HG03196 (cell line): Measurements from ENCODE around the gene BEGAIN.

Source experiments
- ATAC-seq: cut with Tn5 transposase; IDR thresholded peaks from one replicate; pipeline ENCODE4 v1.9.1; 2021; ENCODE audit not compliant: unreplicated experiment

Gene BEGAIN

DNA sequence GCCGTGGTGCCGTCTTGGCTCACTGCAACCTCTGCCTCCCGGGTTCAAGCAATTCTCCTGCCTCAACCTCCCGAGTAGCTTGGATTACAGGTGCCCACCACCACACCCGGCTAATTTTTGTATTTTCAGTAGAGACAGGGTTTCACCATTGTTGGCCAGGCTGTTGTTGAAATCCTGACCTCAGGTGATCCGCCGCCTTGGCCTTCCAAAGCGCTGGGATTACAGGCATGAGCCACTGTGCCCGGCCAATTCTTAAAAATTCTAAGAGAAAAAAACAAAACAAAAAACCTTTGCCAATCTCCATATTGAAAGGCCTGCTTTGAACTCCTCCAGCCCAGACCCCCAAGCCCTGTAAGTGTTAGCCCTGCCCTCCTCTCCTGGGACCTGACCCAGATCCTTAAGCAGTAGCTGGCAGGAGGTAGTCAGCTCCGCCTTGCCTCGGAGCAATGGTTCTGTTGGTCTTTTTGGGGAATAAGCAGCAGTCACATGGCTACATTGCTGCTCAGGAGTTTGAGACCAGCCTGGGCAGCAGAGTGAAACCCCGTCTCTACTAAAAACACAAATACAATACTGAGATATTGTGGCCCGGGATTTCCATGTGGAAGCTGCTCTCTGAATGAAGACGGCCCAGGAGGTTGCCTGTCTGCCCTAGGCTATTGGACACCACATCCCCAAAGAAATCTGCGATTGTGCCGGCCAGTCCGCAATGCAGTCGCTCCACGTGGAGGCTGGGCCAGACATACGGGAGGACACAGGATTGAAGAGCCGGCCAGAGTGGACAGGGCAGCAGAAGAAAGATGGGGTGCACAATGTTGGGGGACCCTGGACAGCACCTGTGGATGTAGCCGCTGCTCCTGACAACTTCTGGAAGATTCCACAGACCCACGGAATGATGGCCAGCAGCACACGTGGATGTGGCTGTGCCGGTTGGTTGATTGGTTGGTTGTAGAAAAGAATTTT is 28.8 kb upstream of the BEGAIN start:
- no peak for ATAC-seq

DNA sequence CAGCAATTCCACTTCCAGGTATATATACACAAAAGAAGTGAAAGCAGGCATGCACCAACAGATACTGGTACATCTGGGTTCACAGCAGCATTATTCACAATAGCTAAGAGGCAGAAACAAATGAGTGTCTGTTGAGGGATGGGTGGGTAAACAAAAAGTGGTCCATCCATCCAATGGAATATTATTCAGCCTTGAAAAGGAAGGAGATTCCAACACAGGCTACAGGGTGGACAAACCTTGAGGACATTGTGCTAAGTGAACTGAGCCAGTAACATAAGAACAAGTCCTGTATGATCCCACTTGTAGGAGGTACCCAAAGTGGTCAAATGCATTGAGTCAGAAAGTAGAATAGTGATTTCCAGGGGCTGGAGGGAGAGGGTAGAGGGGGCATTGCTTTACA is 27.6 kb upstream of the BEGAIN start:
- no peak for ATAC-seq

DNA sequence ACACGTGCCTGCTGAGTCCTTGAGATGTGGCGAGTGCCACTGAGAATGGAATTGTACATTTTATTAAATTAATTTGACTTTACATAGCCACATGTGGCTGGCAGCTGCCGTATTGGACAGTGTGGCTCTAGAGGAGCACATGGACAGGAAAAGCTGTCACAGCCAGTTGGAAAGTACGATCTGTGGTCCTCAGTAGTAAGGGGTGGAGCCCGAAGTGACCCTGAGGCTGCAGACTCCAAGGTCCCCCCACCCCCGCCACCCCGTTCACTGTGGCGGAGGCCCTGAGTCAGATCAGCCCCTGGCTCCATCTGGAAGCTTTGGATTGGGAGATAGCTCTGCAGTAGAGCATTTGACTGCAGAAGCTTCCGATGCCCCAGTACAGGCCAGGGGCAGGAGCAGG is 25.8 kb upstream of the BEGAIN start:
- no peak for ATAC-seq

DNA sequence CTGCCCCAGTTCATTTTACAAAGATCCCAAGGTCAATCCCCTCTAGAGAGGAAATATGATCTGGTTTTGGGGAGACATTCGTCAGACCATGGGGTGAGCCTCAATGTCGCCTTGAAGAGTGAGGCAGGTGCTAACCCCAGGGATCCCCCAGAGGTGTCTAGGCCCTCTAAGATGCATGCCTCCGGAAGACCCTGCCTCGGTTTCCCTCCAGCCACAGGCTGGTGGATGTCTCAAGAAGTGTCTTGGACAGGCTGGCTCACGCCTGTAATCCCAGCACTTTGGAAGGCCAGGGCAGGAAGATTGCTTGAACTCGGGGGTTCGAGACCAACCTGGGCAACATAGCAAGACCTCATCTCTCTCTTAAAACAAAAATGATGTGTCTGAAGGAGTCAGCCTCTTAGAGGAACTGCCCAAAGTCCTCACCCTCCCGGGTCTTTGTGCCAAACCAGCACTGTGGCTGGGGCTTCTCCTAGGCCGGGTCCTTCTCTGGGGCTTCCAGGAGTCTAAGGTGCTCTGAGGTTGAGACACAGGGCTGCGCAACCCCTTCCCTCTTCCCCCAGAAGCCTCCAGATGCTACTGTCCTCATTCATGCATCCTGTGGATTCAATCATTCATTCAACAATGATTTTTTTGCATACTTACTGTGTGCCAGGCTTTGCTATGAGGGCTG is 24.7 kb upstream of the BEGAIN start:
- no peak for ATAC-seq

- no peak for ATAC-seq
Observed at GRCh38 chr14:100610511-100611217, 23.4 kb upstream of the BEGAIN start.

DNA sequence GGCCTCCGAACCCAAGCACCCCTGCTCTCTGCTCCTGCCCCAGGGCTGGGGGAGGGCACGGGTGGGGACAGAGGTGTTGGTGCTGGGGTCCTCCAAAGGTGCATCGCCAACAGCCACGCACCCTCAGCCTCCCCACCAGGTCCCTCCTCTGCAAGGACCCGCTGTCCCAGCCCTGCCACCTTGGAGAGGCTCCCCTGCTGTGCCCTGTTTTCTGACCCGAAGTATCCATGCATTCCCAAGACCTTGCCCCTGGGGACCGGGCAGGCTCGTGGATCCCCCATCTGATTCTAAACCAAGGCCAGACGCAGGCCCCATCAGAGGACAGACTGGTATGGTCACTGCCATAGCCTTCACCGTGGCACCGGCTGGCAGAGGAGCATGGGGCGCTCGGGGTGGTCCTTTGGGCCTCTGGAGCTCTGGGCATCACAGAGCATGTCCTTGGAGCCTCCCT is 22.7 kb upstream of the BEGAIN start:
- ATAC-seq = no peak

DNA sequence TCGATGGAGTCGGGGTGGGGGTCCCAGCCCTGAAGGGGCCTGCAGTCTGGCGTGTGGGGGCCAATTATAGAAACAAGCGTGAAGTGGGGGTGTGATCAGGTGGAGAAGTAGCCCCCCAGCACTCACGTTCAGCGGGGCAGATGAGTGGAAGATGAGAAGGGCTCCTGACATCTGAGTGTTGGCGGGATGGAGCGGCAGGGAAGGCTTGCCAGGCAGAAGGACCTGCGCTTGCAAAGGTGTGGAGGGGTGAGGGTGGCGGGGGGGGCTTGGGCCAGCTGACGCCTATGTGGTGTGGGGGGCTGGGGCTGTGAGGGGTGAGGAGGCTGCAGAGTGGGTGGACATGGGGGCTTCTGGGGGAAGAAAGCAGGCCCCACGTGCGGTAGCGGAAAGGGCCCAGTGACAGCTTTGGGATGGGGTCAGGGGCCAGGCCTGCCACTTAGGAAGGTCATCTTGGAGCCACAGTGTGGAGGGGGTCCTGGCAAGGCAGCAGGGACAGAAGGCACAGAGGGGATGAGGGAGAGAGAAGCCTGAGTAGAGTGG is 22.2 kb upstream of the BEGAIN start:
- ATAC-seq = no peak

- ATAC-seq = no peak
Observed at GRCh38 chr14:100608586-100609330, 21.5 kb upstream of the BEGAIN start.

- no peak for ATAC-seq
Observed at GRCh38 chr14:100608064-100608463, 20.8 kb upstream of the BEGAIN start.

DNA sequence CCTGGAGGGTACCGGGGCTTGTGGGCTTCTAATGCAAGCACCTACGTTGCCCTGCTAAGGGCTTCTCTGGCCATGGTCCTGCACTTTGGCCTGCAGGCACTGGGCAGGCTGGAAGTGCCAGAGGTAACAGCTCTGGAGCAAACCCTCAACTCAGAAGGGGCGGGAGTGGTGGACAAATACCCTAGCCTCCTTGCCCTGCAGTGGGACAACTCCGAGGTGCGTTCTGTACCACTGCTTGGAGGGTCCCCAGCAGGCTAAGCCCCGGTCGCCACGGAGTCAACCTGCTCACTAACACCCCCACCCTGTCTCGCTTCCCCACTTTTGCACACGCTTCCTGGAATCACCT is 20.4 kb upstream of the BEGAIN start:
- no peak for ATAC-seq

DNA sequence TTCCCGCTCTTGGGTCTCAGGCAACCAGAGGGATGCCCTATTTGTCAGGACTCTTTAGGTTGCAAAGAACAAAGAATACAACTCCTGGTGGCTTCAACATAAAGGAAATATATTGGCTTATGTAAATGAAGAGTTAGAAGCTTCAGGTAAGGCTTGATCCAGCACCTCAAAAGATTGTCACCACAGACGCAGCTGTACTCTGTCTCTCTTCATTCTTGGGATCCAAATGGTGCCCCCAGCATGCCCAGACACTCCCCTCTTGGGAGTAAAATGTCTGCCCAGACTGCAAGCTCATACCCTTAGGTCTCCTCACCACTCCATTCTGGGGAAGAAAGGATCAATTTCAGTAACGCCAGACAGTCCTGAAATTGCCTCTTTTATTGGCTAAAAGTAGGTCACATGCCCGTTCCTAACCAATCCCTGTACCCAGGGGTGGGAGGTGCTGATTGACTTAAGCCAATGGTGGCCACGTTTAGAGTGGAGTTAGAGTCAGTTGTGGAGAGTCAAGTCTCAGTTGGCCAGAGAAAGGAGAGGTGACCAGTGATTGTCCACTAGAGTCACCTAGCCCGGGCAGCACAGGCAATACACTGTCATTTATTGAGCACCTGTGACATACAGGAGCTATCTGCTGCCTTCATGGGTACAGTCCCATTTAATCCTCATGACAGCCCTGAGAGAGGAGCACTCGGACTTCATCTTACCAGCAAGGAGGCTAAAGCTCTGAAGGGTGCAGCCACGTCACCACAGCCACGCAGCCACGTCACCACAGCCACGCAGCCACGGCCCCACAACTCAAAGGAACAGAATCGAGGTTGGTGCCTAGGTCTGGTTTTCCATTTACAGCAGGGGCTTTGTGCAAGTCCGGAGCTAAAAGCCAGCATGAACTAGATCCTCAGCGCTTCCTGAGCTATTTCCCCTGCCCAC is 19.7 kb upstream of the BEGAIN start:
- no peak for ATAC-seq

- ATAC-seq = no peak
Observed at GRCh38 chr14:100605706-100606686, 18.8 kb upstream of the BEGAIN start.

DNA sequence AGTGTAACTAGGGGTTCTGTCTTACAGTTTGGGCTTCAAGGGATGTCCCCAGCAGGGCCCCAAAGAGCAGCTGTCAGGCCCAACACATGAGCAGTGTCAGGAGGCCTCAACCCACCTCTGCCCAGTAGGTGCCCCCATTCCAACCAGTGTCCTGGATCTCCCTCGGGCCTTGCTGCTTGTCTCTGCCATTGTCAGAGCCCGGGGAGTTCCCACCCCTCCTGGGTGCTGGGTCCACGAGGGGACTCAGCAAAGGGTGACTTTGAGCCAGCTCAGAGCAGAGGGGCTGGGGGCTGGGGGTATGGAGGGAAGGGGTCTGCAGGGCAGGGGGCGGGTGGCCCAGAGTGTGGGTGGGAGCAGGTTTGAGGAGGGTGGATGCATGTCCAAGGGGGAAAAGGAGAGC is 18.0 kb upstream of the BEGAIN start:
- no peak for ATAC-seq

DNA sequence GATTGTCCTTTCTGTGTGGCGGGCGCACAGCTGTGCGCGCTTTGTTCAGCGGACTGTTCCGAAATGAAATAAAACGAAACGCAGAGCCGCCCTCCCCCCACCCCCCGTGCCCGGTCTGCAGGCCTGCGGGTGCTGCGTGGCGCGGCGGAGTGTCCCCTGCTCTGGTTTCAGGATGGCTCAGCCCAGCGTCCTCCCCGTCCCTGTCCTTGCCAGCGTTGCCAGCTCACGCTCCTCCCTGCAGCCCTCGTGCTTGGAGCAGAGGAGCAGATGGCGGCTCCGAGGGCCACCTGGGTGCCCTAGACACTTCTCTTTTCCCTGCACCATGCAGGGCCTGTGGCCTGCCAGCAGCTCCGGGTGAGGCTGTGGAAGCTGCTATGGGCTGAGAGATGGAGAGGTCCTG is 17.5 kb upstream of the BEGAIN start:
- ATAC-seq = no peak

DNA sequence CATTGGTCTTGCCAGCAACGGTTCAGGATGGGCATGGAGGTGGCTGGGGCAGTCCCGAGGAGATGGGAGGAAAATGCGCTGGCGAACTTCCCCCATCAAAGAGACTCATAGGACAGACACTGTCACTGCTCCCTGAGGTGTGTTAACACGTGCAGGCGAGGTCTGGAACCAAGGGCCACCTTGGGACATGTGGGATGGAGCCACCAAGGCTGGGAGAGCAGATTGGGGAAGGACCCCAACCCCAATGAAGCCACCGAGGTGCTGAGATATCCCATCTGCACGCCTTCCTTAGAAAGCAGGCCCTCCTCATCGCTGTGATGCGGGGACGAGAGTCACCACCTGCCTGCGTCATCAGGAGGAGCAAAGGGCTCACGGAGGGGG is 16.9 kb upstream of the BEGAIN start:
- no peak for ATAC-seq

DNA sequence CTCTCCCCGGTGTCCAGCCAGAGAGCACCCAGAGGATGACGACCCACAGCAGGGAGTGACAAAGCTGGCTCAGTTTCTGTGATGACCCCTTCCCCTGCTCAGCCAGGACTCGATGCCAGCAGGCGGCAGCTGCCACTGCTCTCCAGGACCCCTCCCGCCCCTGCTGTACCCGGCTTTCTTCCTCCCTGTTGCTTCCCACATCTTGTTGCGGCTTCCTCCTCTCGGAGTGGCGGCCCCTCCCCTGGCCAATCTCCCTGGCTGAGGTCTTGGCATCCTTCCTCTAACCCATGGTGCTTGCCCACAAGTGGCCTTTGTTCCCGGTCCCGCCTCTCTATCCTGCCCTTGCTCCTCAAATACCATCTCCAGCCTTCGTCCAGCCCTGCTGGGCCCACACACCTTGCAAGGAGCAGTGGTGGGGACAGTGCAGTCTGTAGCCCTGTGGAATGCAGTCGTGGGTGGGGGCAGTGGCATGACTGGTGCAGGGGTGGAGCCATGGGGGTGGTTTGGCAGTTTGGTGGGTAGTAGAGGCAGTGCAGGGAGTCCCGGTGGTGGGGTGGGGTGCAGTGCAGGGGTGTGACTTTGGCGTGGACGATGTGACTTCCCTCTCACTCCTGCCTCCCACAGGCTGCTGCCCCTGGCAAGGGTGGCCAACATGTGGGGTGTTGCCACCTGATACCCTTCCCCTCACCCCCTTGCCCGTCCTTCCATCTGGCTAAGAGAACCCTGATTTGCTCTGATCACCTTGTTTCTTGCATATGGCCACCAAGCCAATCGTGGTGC is 16.3 kb upstream of the BEGAIN start:
- ATAC-seq = no peak

DNA sequence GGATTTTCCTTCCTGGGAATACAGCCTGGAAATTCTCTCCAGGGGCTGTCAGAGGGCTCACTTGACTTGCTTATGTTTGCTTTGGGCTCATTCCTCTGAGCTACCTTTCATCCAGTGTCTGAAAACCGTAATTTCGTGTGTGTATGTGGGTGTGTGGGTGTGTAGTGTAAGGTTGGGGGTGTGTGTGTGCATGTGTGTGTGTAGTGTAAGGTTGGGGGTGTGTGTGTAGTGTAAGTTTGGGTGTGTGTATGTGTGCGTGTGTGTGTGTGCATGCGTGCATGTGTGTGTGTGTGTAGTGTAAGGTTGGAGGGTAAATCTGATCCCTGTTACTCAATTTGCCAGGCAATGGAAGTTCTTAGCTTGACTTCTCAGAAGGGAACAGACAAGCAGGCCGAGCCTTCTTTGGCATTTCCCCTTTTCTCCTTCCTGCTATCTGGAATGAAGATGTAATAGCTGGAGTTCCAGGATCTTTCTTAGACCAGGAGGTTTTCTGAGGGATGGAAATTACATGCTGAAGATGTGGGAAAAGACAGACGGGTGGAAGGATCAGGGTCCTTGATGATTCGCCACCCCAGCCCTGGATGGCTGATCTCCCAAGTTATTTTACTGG is 15.5 kb upstream of the BEGAIN start:
- no peak for ATAC-seq
